ENCODE measurements around the gene ZSCAN23. TPM values are rescaled to one million over a fixed set of nuclear protein-coding genes. Genes with fewer than 3 reads are reported as not detected.

The ZSCAN23 gene
- 5.5 TPM for total RNA-seq
- polyA plus RNA-seq (ENCODE audit: insufficient read depth, low read depth, low replicate concordance): 0.49 TPM
- long read RNA-seq, donor 1: 0 reads
- long read RNA-seq, donor 2, partial matches to known transcripts: 0 of 1 reads
- long read RNA-seq, donor 2, other reads (novel, unspliced or antisense): 0 of 1 reads
- long read RNA-seq, donor 3, partial matches to known transcripts: 0 of 1 reads
- long read RNA-seq, donor 3, other reads (novel, unspliced or antisense): 0 of 1 reads
- long read RNA-seq, donor 4: 0 reads
- long read RNA-seq, donor 5: 0 reads
- long read RNA-seq, donor 6: 0 reads
- long read RNA-seq, donor 7, partial matches to known transcripts: 0 of 3 reads
- long read RNA-seq, donor 7, other reads (novel, unspliced or antisense): 3 of 3 reads
- long read RNA-seq, donor 8, partial matches to known transcripts: 0 of 1 reads
- long read RNA-seq, donor 8, other reads (novel, unspliced or antisense): 0 of 1 reads
- long read RNA-seq, donor 9: 0 reads
- long read RNA-seq, donor 10, partial matches to known transcripts: 0 of 1 reads
- long read RNA-seq, donor 10, other reads (novel, unspliced or antisense): 0 of 1 reads

DNA sequence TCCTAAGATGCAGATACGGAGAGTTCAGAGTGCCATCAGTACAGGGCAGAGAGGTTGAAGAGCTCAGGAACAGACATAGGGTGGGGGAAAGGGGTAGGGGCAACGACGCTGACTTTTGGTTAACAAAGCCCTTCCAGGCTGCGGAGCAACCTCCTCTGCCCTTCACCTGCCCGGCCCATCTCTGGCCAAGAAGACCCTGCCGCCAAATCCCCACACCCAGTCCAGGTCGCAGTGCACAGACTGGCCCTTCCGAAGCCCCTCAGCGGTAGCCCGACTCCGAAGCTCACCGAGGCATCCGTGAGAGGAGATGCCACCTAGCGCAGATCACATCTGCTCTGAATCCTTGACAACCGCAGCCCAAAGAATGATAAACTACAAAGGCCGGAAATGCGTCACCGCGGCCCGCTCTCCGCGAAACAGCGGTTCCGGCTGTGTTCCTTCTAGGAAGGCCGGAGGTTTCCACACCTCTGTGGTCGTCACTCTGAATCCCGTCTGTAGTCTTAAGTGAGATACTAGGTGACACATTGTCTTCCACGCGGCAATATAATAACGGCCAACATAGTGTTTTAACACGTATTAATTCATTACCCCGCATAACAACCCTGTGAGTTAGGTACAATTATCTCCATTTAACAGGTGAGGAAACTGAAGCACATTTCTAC is at the start of gene ZSCAN23:
TSS of gene ZSCAN23 (minus strand) at position 380 of the 662 bp plus-strand sequence. CDS start 7,225 bp downstream, outside the sequence.
- TF ChIP-seq, protein P1, sequence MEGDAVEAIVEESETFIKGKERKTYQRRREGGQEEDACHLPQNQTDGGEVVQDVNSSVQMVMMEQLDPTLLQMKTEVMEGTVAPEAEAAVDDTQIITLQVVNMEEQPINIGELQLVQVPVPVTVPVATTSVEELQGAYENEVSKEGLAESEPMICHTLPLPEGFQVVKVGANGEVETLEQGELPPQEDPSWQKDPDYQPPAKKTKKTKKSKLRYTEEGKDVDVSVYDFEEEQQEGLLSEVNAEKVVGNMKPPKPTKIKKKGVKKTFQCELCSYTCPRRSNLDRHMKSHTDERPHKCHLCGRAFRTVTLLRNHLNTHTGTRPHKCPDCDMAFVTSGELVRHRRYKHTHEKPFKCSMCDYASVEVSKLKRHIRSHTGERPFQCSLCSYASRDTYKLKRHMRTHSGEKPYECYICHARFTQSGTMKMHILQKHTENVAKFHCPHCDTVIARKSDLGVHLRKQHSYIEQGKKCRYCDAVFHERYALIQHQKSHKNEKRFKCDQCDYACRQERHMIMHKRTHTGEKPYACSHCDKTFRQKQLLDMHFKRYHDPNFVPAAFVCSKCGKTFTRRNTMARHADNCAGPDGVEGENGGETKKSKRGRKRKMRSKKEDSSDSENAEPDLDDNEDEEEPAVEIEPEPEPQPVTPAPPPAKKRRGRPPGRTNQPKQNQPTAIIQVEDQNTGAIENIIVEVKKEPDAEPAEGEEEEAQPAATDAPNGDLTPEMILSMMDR (IDR thresholded peaks at IDR 0.05; ENCODE audit: borderline replicate concordance, extremely low read depth, insufficient read depth): no peak
- intact Hi-C loops (cut with DNase I): no loop called here
- H3K4me1 ChIP-seq (ENCODE audit: control insufficient read depth in 2 of 3, insufficient read depth in 2 of 3, low read depth in 1 of 3, low read length in 3 of 3): no peaks in the 10 kb centered on the region
- H3K4me3 ChIP-seq (ENCODE audit: low read length in 3 of 3): peak within 1 kb of the TSS; percentile 57 to 95 (median 88)
- DNase-seq: peak; percentile 85 to 95 (median 91)
- no peaks in the 10 kb centered on the region for H3K27me3 ChIP-seq (ENCODE audit: control insufficient read depth, insufficient read depth, low read length)
- peaks cover 0 to 16% (median 0%) of the 10 kb centered on the region in 3 donors for H3K9me3 ChIP-seq (ENCODE audit: control insufficient read depth in 2 of 3, insufficient read depth in 1 of 3, low read length in 3 of 3)
- peak within 1 kb of the TSS in 2 of 3 donors; percentile 55 to 89 for H3K9ac ChIP-seq (ENCODE audit: low read length in 3 of 3)
- no peak for FAIRE-seq
- no peak within 1 kb of the TSS for H3K27ac ChIP-seq (ENCODE audit: low read depth in 2 of 2, low read length in 2 of 2)
- H3K36me3 ChIP-seq (ENCODE audit: control insufficient read depth in 2 of 3, insufficient read depth in 3 of 3, low read length in 3 of 3): no peaks in the 10 kb centered on the region

DNA sequence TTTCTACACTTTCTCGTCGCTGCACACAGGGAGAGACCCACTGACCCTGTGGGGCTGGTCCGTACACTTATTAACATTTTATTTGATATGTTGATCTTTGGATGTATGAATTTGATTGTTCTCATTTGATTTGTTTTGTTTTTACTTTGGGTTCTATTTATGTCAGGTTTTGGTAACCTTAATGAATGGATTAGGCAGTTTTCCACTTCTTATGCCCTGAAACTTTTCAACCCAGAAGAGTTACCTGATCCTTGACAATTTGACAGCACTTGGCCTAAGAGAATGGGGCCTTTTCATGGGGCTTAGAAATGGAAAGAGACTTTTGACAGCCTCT is 48.7 kb upstream of the ZSCAN23 start:
- H3K9me3 ChIP-seq (ENCODE audit: control insufficient read depth in 2 of 3, insufficient read depth in 1 of 3, low read length in 3 of 3): no peaks in the 10 kb centered on the region
- H3K36me3 ChIP-seq (ENCODE audit: control insufficient read depth in 2 of 3, insufficient read depth in 3 of 3, low read length in 3 of 3): no peaks in the 10 kb centered on the region
- DNase-seq (no peak), FAIRE-seq (no peak)
- peaks cover 19% of the 10 kb centered on the region for H3K27me3 ChIP-seq (ENCODE audit: control insufficient read depth, insufficient read depth, low read length)
- intact Hi-C loops (cut with DNase I): no loop called here
- H3K27ac ChIP-seq (ENCODE audit: low read depth in 2 of 2, low read length in 2 of 2): no peak overlapping the region
- TF ChIP-seq, protein P1 (IDR thresholded peaks at IDR 0.05; ENCODE audit: borderline replicate concordance, extremely low read depth, insufficient read depth): no peak
- H3K4me1 ChIP-seq (ENCODE audit: control insufficient read depth in 2 of 3, insufficient read depth in 2 of 3, low read depth in 1 of 3, low read length in 3 of 3): no peaks in the 10 kb centered on the region
- no peak overlapping the region for H3K9ac ChIP-seq (ENCODE audit: low read length in 3 of 3)
- no peak overlapping the region for H3K4me3 ChIP-seq (ENCODE audit: low read length in 3 of 3)

DNA sequence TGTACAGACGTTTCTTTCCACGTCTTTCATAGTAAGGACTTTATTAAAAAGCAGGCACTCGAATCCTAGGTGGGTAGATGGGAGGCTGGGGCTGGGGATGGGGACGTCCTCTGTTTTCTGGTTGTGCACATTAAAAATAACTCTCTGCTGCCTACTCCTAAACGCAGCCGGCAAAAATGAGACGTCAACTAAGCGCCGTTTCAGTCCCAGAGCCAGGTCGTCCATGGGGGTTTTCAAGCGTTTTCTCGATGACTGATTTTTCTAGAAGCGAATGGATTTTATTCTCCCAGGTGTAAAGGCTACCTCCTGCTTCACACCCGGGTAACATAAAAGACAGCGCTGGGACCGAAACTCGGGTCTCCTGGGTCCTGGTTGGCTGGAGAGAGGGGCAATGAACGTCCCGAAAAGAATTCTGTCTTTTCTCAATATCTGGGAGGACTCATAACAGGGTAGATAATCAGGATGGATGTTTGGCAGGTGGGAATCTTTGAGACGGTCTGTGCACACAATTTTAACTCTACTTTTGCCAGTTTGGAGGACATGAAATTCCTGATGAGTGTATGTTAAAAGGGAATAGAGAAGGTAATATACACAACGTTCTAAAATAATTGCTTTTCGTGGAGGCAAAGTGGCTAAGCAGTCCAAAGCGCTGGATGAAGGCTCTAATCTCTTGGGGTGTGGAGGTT is 47.1 kb upstream of the ZSCAN23 start:
- Histone ChIP-seq H3K4me1 (ENCODE audit: control insufficient read depth in 2 of 3, insufficient read depth in 2 of 3, low read depth in 1 of 3, low read length in 3 of 3) (no peaks in the 10 kb centered on the region), H3K27me3 (ENCODE audit: control insufficient read depth, insufficient read depth, low read length) (peaks cover 19% of the 10 kb centered on the region), H3K9ac (ENCODE audit: low read length in 3 of 3) (peak overlapping the region in 1 of 3 donors; percentile 7), H3K4me3 (ENCODE audit: low read length in 3 of 3) (peak overlapping the region in 1 of 3 donors; percentile 13), H3K27ac (ENCODE audit: low read depth in 2 of 2, low read length in 2 of 2) (no peak overlapping the region), H3K36me3 (ENCODE audit: control insufficient read depth in 2 of 3, insufficient read depth in 3 of 3, low read length in 3 of 3) (no peaks in the 10 kb centered on the region), H3K9me3 (ENCODE audit: control insufficient read depth in 2 of 3, insufficient read depth in 1 of 3, low read length in 3 of 3) (no peaks in the 10 kb centered on the region)
- TF ChIP-seq, protein P1 (IDR thresholded peaks at IDR 0.05; ENCODE audit: borderline replicate concordance, extremely low read depth, insufficient read depth): no peak
- peak in 1 of 5 donors; percentile 32 for DNase-seq
- intact Hi-C loops (cut with DNase I): no loop called here
- FAIRE-seq: no peak

Data from kidney (tissue), 22 donors.